SK-N-SH (cell line): Measurements from ENCODE around the gene ADCY1. TPM values are rescaled to one million over a fixed set of nuclear protein-coding genes. Genes with fewer than 3 reads are reported as not detected.

Source experiments
- CTCF ChIA-PET: fragments of 300-600, 350-600 bp; formaldehyde crosslinking; extraction: SDS; loops from one replicate; lab custom pipeline; 2021; lab: Yijun Ruan, JAX
- POLR2A ChIA-PET: fragments of 350-600 bp; sonication (Branson Sonifier 250); formaldehyde crosslinking; extraction: SDS; loops from one replicate; lab custom pipeline; 2020; ENCODE audit warnings: antibody characterized with exemption, inconsistent platforms; lab: Yijun Ruan, JAX
- DNase-seq: peaks from one replicate; pipeline ENCODE4 v3.0.0; 2012
- H2AFZ ChIP-seq: fragments of 200-600 bp; sonication (generic); 2 replicates; pipeline ENCODE4 v1.8.1; 2016; ENCODE audit warnings: antibody characterized with exemption, mild to moderate bottlenecking, low read depth
- H3F3A ChIP-seq: fragments of 200-600 bp; sonication (generic); replicated peaks from 2 replicates; pipeline ENCODE3; 2016; ENCODE audit warnings: antibody characterized with exemption, mild to moderate bottlenecking; ENCODE audit not compliant: insufficient read depth
- H3K27ac ChIP-seq, 2 experiments: fragments of 200-500 bp in 1 of 2; fragments of 200-600 bp in 1 of 2; sonication (Bioruptor generic) in 1 of 2; sonication (generic), shearing (Covaris generic) in 1 of 2; 2 replicates each; pipeline versions ENCODE4 v1.5.1 to v1.6.1; 2014 to 2016; ENCODE audit warnings: low read depth in 2 of 2, inconsistent platforms in 1 of 2, low read length in 1 of 2, mild to moderate bottlenecking in 1 of 2, mixed read lengths in 1 of 2
- H3K27me3 ChIP-seq: fragments of 200-600 bp; sonication (generic), shearing (Covaris generic); 2 replicates; pipeline ENCODE4 v1.6.1; 2016; ENCODE audit warnings: mixed run types; ENCODE audit not compliant: insufficient read depth
- H3K36me3 ChIP-seq, 2 experiments: fragments of 200-500 bp in 1 of 2; fragments of 200-600 bp in 1 of 2; sonication (Bioruptor generic) in 1 of 2; sonication (generic) in 1 of 2; replicated peaks in 1 of 2; 2 replicates each; pipeline versions ENCODE3 to v1.5.1; 2014 to 2016; ENCODE audit warnings: low read length in 1 of 2, mild to moderate bottlenecking in 1 of 2; ENCODE audit not compliant: insufficient read depth in 2 of 2, control insufficient read depth in 1 of 2
- H3K4me1 ChIP-seq, 2 experiments: fragments of 200-500 bp in 1 of 2; fragments of 200-600 bp in 1 of 2; sonication (Bioruptor generic) in 1 of 2; sonication (generic), shearing (Covaris generic) in 1 of 2; 2 replicates each; pipeline versions ENCODE4 v1.5.1 to v1.6.1; 2014 to 2016; ENCODE audit warnings: low read depth in 1 of 2, low read length in 1 of 2, mixed run types in 1 of 2; ENCODE audit not compliant: insufficient read depth in 2 of 2, control insufficient read depth in 1 of 2
- H3K4me2 ChIP-seq: fragments of 200-600 bp; sonication (generic), shearing (Covaris generic); 2 replicates; pipeline ENCODE4 v1.6.1; 2017; ENCODE audit warnings: mixed run types
- H3K4me3 ChIP-seq, 2 experiments: fragments of 200-500 bp in 1 of 2; fragments of 200-600 bp in 1 of 2; sonication (Bioruptor generic) in 1 of 2; sonication (generic), shearing (Covaris generic) in 1 of 2; 2 replicates each; pipeline versions ENCODE4 v1.5.1 to v1.8.1; 2014 to 2016; ENCODE audit warnings: low read depth in 2 of 2, inconsistent platforms in 1 of 2, low read length in 1 of 2, mild to moderate bottlenecking in 1 of 2, mixed read lengths in 1 of 2, moderate library complexity in 1 of 2
- H3K79me2 ChIP-seq: fragments of 200-600 bp; sonication (generic); 2 replicates; pipeline ENCODE4 v1.8.1; 2017; ENCODE audit warnings: mild to moderate bottlenecking; ENCODE audit not compliant: insufficient read depth
- H3K9ac ChIP-seq: fragments of 200-600 bp; sonication (generic); 2 replicates; pipeline ENCODE4 v1.6.1; 2017; ENCODE audit warnings: mixed run types
- H3K9me2 ChIP-seq: fragments of 200-600 bp; sonication (generic); 2 replicates; pipeline ENCODE4 v1.6.1; 2017; ENCODE audit warnings: mixed run types
- H3K9me3 ChIP-seq: fragments of 200-600 bp; sonication (generic); 2 replicates; pipeline ENCODE4 v1.6.1; 2017; ENCODE audit warnings: mixed run types, mild to moderate bottlenecking, moderate library complexity
- H4K20me1 ChIP-seq: fragments of 200-600 bp; sonication (generic); 2 replicates; pipeline ENCODE4 v1.6.1; 2017; ENCODE audit warnings: mild to moderate bottlenecking, mixed run types; ENCODE audit not compliant: insufficient read depth
- ELF1 ChIP-seq: IDR thresholded peaks from 2 replicates; pipeline ENCODE4 v1.4.0; 2012
- NFIC ChIP-seq: IDR thresholded peaks from 2 replicates; pipeline ENCODE4 v1.4.0; 2012; ENCODE audit warnings: borderline replicate concordance
- SIN3A ChIP-seq: IDR thresholded peaks from 2 replicates; pipeline ENCODE4 v1.6.1; 2012; ENCODE audit warnings: low read depth, mild to moderate bottlenecking, low read length, moderate library complexity, borderline replicate concordance
- TEAD4 ChIP-seq: IDR thresholded peaks from 2 replicates; pipeline ENCODE4 v1.4.0; 2012; ENCODE audit warnings: mild to moderate bottlenecking, borderline replicate concordance; ENCODE audit not compliant: insufficient read depth
- WGBS: methylation state at CpG from one replicate; pipeline ENCODE4 v1.1.6; 2017; ENCODE audit warnings: low lambda C conversion rate; 5-methylcytosine and 5-hydroxymethylcytosine counted together
- polyA plus RNA-seq, 3 experiments: library from polyadenylated mRNA; depleted of rRNA; stranded (reverse); fragments of >200 nt; gene quantifications; 2 replicates each; pipeline ENCODE4 v1.2.3, GENCODE V29; 2012
- TF ChIP-seq, protein P1 (sequence below): fragments of 150-350 bp; IDR thresholded peaks from 2 replicates; pipeline ENCODE4 v1.6.1; 2016; ENCODE audit warnings: mild to moderate bottlenecking, low read depth, low read length
- TF ChIP-seq, protein P2 (sequence below): fragments of 200-600 bp; sonication (generic); IDR thresholded peaks from 2 replicates; pipeline ENCODE4 v1.6.1; 2017; ENCODE audit warnings: antibody characterized with exemption, mild to moderate bottlenecking, moderate library complexity

ADCY1 gene
- polyA plus RNA-seq, 1 of the 3 experiments (the other 2 are of a cell fraction): 0.16 TPM

DNA sequence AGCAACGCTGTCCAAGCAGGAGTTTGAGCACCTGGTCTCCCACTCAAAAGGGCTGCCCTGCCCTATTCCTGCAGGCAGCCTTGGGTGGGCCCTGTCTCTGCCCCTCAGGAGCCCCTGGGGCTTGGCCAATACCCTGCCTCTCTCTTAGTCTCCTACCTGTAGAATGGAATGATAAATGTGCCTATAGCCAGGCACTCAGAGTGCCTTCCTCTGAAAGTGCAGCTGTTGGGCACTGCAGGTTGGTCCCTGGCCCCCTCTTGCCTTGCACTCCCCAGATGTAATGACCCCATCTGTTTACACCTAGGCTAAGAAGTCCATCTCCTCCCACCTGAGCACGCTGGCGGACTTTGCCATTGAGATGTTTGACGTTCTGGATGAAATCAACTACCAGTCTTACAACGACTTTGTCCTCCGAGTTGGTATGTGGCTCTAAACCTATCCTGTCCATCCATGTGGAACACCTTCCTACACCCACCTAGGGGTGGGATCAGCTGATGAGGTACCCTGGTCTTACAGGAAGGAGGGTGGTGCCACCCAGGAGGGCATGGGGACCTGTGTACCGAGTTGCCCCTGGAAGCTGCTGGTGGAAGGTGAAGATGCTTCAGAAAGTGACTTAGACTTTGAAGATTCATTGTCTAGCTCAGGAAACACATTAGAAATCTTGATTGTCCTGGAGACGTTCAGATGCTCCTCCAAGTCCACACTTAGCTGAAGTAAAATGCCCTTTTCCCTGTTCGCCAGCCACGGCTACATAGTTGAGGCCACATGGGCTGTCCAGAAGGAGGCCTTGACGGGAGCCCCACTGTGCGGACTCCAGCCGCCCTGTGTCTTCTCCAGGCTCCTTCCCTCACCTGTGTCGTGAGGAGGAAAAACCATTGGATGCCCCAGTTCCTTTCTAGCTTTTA, 134.1 kb downstream of the ADCY1 start:
- no peak overlapping the region for H3K4me3 ChIP-seq
- no peaks in the 10 kb centered on the region for H3K4me1 ChIP-seq
- H3K9me2 ChIP-seq: no peaks in the 10 kb centered on the region
- ChIA-PET POLR2A (no interaction called here), CTCF (no interaction called here)
- no peak overlapping the region for H3K27ac ChIP-seq
- TF ChIP-seq TEAD4 (no peak), NFIC (no peak)
- DNase-seq: no peak
- no peaks in the 10 kb centered on the region for H3K9me3 ChIP-seq
- no peak overlapping the region for H2AFZ ChIP-seq
- H3K9ac ChIP-seq: no peak overlapping the region
- 59% methylated on average over 14 of the region's 14 CpGs for WGBS
- peaks cover 0 to 7% of the 10 kb centered on the region in 2 experiments for H3K36me3 ChIP-seq
- H3K4me2 ChIP-seq: no peak overlapping the region
- H3K27me3 ChIP-seq: 0 out of 2 replicates have a peak, but pooled peaks cover 14% of the 10 kb centered on the region
- H3K79me2 ChIP-seq: no peaks in the 10 kb centered on the region
- H4K20me1 ChIP-seq: no peaks in the 10 kb centered on the region
- H3F3A ChIP-seq: no peaks in the 10 kb centered on the region

DNA sequence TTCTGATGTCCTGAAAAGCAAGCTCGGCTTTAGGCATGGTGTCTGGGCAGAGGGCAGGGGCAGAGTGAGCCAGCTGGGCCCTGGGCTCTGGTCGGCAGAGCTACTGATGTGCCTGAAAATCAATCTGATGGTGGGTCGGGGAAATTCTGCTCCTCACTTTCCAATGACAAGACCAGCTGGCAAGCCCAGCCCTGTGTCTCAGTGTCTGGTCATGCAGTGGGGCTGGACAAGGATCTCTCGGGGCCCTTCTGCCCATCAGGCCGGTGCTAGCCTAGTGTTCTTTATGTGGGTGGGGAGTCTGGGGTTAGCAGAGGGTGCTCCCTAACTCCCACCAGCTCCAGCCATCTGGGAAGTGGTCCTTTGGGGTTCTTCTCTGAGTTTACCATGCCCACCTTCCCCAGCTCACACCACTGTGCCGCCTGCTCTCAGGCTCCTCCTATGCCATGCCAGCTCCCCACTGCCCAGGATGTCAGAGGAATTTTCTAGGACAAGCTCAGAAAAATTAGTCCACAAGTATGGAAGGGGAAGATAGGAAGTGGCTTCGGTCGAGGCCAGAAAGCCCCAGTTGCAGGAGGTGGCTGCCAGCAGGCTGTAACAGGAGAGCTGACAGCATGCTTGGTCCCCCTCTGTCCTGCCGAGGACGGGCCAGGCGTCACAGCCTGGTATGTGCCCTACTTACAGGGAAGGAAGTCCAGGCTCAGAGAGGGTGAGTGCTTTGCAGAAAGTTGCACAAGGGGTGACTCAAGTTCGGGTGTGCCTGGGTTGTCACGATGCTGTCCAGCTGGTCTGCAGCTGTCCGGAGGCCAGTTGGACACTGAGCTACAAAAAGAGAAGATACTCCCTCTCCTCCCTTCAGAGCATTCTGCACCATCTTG, 135.2 kb downstream of the ADCY1 start:
- H3K4me2 ChIP-seq: no peak overlapping the region
- no peak overlapping the region for H2AFZ ChIP-seq
- H3K9ac ChIP-seq: no peak overlapping the region
- DNase-seq: no peak
- no peaks in the 10 kb centered on the region for H3K79me2 ChIP-seq
- 61% methylated on average over 12 of the region's 14 CpGs for WGBS
- no peaks in the 10 kb centered on the region for H3K9me3 ChIP-seq
- no peak overlapping the region for H3K27ac ChIP-seq
- CTCF ChIA-PET: interaction anchor here (1.1 to 1.4 kb wide), 2 partner anchors 51 to 129 kb away, joined by 3 read pairs; no protein-coding TSS in a partner anchor
- POLR2A ChIA-PET: interaction anchor here (0.6 kb wide), 1 partner anchor 698 kb away, joined by 3 read pairs; no protein-coding TSS in a partner anchor
- H3K4me1 ChIP-seq: no peaks in the 10 kb centered on the region
- H3K9me2 ChIP-seq: no peaks in the 10 kb centered on the region
- H3K4me3 ChIP-seq: no peak overlapping the region
- H3F3A ChIP-seq: no peaks in the 10 kb centered on the region
- H3K27me3 ChIP-seq: peaks cover 18% of the 10 kb centered on the region; the same call in 1 of the 2 replicates
- H3K36me3 ChIP-seq: peaks cover 0 to 7% of the 10 kb centered on the region in 2 experiments
- H4K20me1 ChIP-seq: no peaks in the 10 kb centered on the region
- TF ChIP-seq SIN3A (no peak), ELF1 (no peak)
- TF ChIP-seq, protein P1, sequence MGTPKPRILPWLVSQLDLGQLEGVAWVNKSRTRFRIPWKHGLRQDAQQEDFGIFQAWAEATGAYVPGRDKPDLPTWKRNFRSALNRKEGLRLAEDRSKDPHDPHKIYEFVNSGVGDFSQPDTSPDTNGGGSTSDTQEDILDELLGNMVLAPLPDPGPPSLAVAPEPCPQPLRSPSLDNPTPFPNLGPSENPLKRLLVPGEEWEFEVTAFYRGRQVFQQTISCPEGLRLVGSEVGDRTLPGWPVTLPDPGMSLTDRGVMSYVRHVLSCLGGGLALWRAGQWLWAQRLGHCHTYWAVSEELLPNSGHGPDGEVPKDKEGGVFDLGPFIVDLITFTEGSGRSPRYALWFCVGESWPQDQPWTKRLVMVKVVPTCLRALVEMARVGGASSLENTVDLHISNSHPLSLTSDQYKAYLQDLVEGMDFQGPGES: no peak
- TF ChIP-seq, protein P2, sequence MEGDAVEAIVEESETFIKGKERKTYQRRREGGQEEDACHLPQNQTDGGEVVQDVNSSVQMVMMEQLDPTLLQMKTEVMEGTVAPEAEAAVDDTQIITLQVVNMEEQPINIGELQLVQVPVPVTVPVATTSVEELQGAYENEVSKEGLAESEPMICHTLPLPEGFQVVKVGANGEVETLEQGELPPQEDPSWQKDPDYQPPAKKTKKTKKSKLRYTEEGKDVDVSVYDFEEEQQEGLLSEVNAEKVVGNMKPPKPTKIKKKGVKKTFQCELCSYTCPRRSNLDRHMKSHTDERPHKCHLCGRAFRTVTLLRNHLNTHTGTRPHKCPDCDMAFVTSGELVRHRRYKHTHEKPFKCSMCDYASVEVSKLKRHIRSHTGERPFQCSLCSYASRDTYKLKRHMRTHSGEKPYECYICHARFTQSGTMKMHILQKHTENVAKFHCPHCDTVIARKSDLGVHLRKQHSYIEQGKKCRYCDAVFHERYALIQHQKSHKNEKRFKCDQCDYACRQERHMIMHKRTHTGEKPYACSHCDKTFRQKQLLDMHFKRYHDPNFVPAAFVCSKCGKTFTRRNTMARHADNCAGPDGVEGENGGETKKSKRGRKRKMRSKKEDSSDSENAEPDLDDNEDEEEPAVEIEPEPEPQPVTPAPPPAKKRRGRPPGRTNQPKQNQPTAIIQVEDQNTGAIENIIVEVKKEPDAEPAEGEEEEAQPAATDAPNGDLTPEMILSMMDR: no peak
